Measurements from ENCODE around the gene OXCT2. TPM values are rescaled to one million over a fixed set of nuclear protein-coding genes. Genes with fewer than 3 reads are reported as not detected.

OXCT2 gene
- polyA plus RNA-seq, 2 donors: 0.25 to 0.28 TPM

DNA sequence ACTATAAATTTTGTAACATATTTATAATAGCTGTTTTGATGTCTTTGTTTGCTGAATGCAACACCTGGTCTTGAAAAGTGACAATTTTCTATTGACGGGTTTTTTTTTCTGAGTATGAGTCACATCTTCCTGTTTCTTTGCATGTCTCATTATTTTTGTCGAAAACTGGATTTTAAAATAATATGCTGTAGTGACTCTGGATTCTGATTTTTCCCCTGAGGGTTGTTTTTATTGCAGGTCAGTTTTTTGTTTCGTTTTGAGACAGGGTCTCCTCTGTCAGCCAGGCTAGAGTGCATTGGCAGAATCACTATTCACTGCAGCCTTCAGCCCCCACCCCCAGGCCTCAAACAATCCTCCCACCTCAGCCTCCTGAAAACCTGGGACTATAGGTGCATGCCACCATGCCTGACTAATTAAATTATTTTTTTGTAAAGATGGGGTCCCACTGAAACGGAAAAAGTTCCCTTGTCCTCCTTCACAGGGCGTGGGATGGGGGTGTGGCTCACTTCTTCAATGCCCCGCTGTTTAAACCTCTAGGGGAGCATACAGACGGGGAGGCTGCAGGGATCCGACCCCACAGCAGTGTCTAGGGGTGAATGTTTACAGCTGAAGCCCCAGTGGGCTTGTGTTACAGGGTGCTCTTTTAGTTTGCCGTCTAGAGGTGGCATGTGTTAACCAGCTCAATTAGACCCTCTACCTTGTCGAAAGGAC, 43.8 kb downstream of the OXCT2 start:
- H3K9me3 ChIP-seq (ENCODE audit: control insufficient read depth in 2 of 2, insufficient read depth in 1 of 2, low read depth in 1 of 2, low read length in 1 of 2): no peaks in the 10 kb centered on the region
- no peak overlapping the region for H3K27ac ChIP-seq (ENCODE audit: low read depth in 2 of 2, low read length in 1 of 2)
- H3K36me3 ChIP-seq (ENCODE audit: control insufficient read depth in 2 of 2, insufficient read depth in 2 of 2, low read length in 1 of 2): no peaks in the 10 kb centered on the region
- H3K4me3 ChIP-seq (ENCODE audit: low read depth in 1 of 2, low read length in 2 of 2): no peak overlapping the region
- peaks cover 0 to 5% of the 10 kb centered on the region in 2 donors for H3K27me3 ChIP-seq (ENCODE audit: control insufficient read depth in 1 of 2, insufficient read depth in 2 of 2, low read length in 2 of 2)
- H3K4me1 ChIP-seq (ENCODE audit: control insufficient read depth in 2 of 2, insufficient read depth in 2 of 2, low read length in 1 of 2): no peaks in the 10 kb centered on the region
- WGBS, 2 donors: 48 to 49% methylated on average over 10 of the region's 10 CpGs

DNA sequence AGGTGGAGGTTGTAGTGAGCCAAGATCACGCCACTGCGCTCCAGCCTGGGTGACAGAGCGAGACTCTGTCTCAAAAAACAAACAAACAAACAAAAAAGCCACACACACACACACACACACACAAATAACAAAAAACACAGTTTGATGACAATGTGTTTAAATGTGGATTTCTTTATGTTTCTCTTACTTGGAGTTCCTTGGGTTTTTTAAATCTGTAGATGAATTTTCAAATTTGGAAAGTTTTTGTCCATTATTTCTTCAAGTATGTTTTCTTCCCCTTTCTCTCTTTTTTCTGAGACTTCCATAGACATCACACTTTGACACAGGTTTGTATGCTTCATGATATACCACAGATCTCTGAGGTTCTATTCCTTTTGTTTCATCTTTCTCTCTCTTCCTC, 44.5 kb downstream of the OXCT2 start:
- 77 to 85% methylated on average over 3 of the region's 3 CpGs for WGBS, 2 donors
- Histone ChIP-seq H3K27me3 (ENCODE audit: control insufficient read depth in 1 of 2, insufficient read depth in 2 of 2, low read length in 2 of 2) (peaks cover 0 to 5% of the 10 kb centered on the region in 2 donors), H3K4me3 (ENCODE audit: low read depth in 1 of 2, low read length in 2 of 2) (no peak overlapping the region), H3K4me1 (ENCODE audit: control insufficient read depth in 2 of 2, insufficient read depth in 2 of 2, low read length in 1 of 2) (no peaks in the 10 kb centered on the region), H3K9me3 (ENCODE audit: control insufficient read depth in 2 of 2, insufficient read depth in 1 of 2, low read depth in 1 of 2, low read length in 1 of 2) (no peaks in the 10 kb centered on the region), H3K27ac (ENCODE audit: low read depth in 2 of 2, low read length in 1 of 2) (no peak overlapping the region), H3K36me3 (ENCODE audit: control insufficient read depth in 2 of 2, insufficient read depth in 2 of 2, low read length in 1 of 2) (no peaks in the 10 kb centered on the region)

DNA sequence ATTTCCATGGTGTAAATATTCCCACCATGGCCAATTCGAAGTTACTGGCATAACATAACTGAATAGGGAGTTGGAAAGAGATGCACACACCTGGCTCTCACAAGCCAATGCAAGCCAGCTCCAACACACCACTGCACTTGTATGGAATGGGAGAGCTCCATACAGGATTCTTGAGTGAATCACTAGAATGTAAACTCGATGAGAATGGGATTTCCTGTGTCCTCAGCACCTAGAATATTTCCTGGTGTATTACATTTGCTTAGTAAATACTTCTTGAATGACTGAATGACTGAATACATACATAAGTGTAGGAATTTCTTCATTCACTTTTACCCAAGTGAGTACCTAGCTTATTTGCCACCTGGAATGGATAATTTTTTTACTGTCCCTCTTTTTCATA, 48.7 kb downstream of the OXCT2 start:
- no peaks in the 10 kb centered on the region for H3K4me1 ChIP-seq (ENCODE audit: control insufficient read depth in 2 of 2, insufficient read depth in 2 of 2, low read length in 1 of 2)
- H3K4me3 ChIP-seq (ENCODE audit: low read depth in 1 of 2, low read length in 2 of 2): no peak overlapping the region
- peaks cover 0 to 3% of the 10 kb centered on the region in 2 donors for H3K27me3 ChIP-seq (ENCODE audit: control insufficient read depth in 1 of 2, insufficient read depth in 2 of 2, low read length in 2 of 2)
- no peak overlapping the region for H3K27ac ChIP-seq (ENCODE audit: low read depth in 2 of 2, low read length in 1 of 2)
- H3K9me3 ChIP-seq (ENCODE audit: control insufficient read depth in 2 of 2, insufficient read depth in 1 of 2, low read depth in 1 of 2, low read length in 1 of 2): no peaks in the 10 kb centered on the region
- no peaks in the 10 kb centered on the region for H3K36me3 ChIP-seq (ENCODE audit: control insufficient read depth in 2 of 2, insufficient read depth in 2 of 2, low read length in 1 of 2)
- 14 to 23% methylated on average over 2 of the region's 2 CpGs for WGBS, 2 donors

DNA sequence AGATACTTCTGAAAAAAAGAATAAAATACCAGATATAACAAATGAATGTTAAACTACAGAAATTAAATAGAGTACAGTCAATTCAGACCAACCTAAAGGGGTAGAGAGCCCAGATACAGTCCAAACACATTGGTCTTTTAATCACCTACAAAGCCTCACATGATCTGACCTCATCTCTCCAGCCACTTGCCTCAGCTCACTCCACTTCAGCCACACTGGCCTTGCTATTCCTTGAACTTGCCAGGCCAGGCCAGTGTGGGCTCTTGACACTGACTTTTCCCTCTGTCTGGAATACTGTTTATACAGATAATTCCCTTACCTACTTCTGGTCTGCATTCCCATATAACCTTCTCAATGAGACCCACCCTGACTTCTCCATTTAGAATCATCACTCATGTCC, 49.5 kb downstream of the OXCT2 start:
- Histone ChIP-seq H3K27ac (ENCODE audit: low read depth in 2 of 2, low read length in 1 of 2) (no peak overlapping the region), H3K27me3 (ENCODE audit: control insufficient read depth in 1 of 2, insufficient read depth in 2 of 2, low read length in 2 of 2) (no peaks in the 10 kb centered on the region), H3K9me3 (ENCODE audit: control insufficient read depth in 2 of 2, insufficient read depth in 1 of 2, low read depth in 1 of 2, low read length in 1 of 2) (no peaks in the 10 kb centered on the region), H3K4me3 (ENCODE audit: low read depth in 1 of 2, low read length in 2 of 2) (no peak overlapping the region), H3K36me3 (ENCODE audit: control insufficient read depth in 2 of 2, insufficient read depth in 2 of 2, low read length in 1 of 2) (no peaks in the 10 kb centered on the region), H3K4me1 (ENCODE audit: control insufficient read depth in 2 of 2, insufficient read depth in 2 of 2, low read length in 1 of 2) (no peaks in the 10 kb centered on the region)

DNA sequence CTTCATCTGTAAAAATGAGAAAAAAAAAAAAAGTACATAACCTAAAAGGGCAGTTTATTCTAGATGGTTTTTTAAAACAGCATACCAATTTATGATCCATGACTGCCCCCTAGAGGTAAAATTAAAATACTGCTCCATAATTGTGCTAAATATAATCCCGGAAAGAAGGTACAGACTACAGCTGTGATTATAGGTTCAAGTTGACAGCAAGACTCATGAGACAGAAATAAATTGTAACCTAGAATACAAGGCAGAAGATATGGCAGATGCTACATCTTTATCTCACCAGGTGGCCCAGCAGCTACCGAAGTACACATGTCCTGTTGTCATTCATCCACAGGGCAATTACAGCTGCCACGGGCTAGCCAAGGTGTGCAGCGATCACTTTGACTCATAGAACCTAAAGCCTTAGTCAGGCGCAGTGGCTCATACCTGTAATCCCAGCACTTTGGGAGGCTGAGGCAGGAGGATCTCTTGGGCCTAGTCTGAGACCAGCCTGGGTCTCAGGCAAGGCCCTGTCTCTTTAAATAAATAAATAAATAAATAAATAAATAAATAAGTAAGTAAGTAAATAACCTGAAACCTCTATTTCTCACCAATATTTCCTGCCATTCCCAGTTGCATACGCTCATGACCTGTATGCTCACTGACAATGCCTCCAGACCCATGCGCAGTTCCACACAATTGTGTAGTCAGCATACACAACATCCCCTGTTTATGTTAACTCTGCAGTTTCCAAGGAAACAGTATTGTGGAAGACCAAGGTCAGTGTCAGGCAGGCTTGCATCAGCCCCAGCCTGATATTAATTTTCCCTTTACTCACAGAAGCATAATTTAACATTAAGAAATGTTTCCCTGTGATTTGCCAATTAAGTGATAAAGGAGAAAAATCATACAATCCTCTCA, 50.8 kb downstream of the OXCT2 start:
- 43 to 48% methylated on average over 7 of the region's 7 CpGs for WGBS, 2 donors
- H3K9me3 ChIP-seq (ENCODE audit: control insufficient read depth in 2 of 2, insufficient read depth in 1 of 2, low read depth in 1 of 2, low read length in 1 of 2): no peaks in the 10 kb centered on the region
- H3K4me1 ChIP-seq (ENCODE audit: control insufficient read depth in 2 of 2, insufficient read depth in 2 of 2, low read length in 1 of 2): no peaks in the 10 kb centered on the region
- no peaks in the 10 kb centered on the region for H3K27me3 ChIP-seq (ENCODE audit: control insufficient read depth in 1 of 2, insufficient read depth in 2 of 2, low read length in 2 of 2)
- H3K36me3 ChIP-seq (ENCODE audit: control insufficient read depth in 2 of 2, insufficient read depth in 2 of 2, low read length in 1 of 2): no peaks in the 10 kb centered on the region
- no peak overlapping the region for H3K4me3 ChIP-seq (ENCODE audit: low read depth in 1 of 2, low read length in 2 of 2)
- no peak overlapping the region for H3K27ac ChIP-seq (ENCODE audit: low read depth in 2 of 2, low read length in 1 of 2)

Other genes starting within 250 kb of the OXCT2 start
- 10 to 100 TPM; 66.7 to 86.7 TPM for gene PABPC4, start 194.6 kb downstream of the OXCT2 start, polyA plus RNA-seq
- gene HEYL, start 131.7 kb downstream of the OXCT2 start, polyA plus RNA-seq: under 1 TPM; 0.37 to 0.45 TPM
- gene NT5C1A, start 99.2 kb downstream of the OXCT2 start, polyA plus RNA-seq: under 1 TPM in 1 of 2 donors, not detected in 1; 0.02 TPM
- under 1 TPM; 0.02 to 0.04 TPM for gene HPCAL4, start 79.9 kb downstream of the OXCT2 start, polyA plus RNA-seq
- gene PPIE, start 32.5 kb downstream of the OXCT2 start, polyA plus RNA-seq: 10 to 100 TPM; 24.7 to 41.3 TPM
- gene BMP8B, start 17.5 kb upstream of the OXCT2 start, polyA plus RNA-seq: under 1 TPM; 0.12 to 0.36 TPM
- 10 to 100 TPM; 15.0 to 24.1 TPM for gene TRIT1, start 112.2 kb upstream of the OXCT2 start, polyA plus RNA-seq
- 1 to 10 TPM; 5.1 to 9.5 TPM for gene MYCL, start 130.6 kb upstream of the OXCT2 start, polyA plus RNA-seq
- 10 to 100 TPM; 14.5 to 30.4 TPM for gene MFSD2A, start 183.8 kb upstream of the OXCT2 start, polyA plus RNA-seq

All from esophagus (tissue), 2 donors.